ENCODE results near the gene RND1.
"Not testable (repeated sequence)": the region's sequence is repeated elsewhere in the genome, so short reads cannot be mapped to it uniquely, and the experiment has no call there.

Gene RND1

GRCh38 chr12:48856379-48856778 is 9.3 kb downstream of the RND1 start:
- TF ChIP-seq MAX (IDR thresholded peaks at IDR 0.05; ENCODE audit: low read depth, low read length) (no peak), MYC (IDR thresholded peaks at IDR 0.05; ENCODE audit: low read depth, low read length) (no peak), POLR2A (IDR thresholded peaks at IDR 0.05; ENCODE audit: extremely low read depth, insufficient read length) (no peak)
- DNase-seq (ENCODE audit: low read depth): no peak
- no peak overlapping the region for H3K4me3 ChIP-seq (ENCODE audit: low read depth, low read length)

- not testable (repeated sequence) for DNase-seq (ENCODE audit: low read depth); H3K4me3 ChIP-seq (ENCODE audit: low read depth, low read length)
Observed at GRCh38 chr12:48854932-48855331, 10.7 kb downstream of the RND1 start.

GRCh38 chr12:48854488-48854887 is 11.2 kb downstream of the RND1 start:
- no peak for DNase-seq (ENCODE audit: low read depth)
- TF ChIP-seq CTCF (IDR thresholded peaks at IDR 0.05; ENCODE audit: low read depth, low read length) (no peak), MYC (IDR thresholded peaks at IDR 0.05; ENCODE audit: low read depth, low read length) (no peak), MAX (IDR thresholded peaks at IDR 0.05; ENCODE audit: low read depth, low read length) (no peak), POLR2A (IDR thresholded peaks at IDR 0.05; ENCODE audit: extremely low read depth, insufficient read length) (no peak)
- no peak overlapping the region for H3K4me3 ChIP-seq (ENCODE audit: low read depth, low read length)

- TF ChIP-seq MAX (IDR thresholded peaks at IDR 0.05; ENCODE audit: low read depth, low read length) (0 out of 2 replicates have a peak, but pooled peaks have one; percentile 11), CTCF (IDR thresholded peaks at IDR 0.05; ENCODE audit: low read depth, low read length) (peak; percentile 73), MYC (IDR thresholded peaks at IDR 0.05; ENCODE audit: low read depth, low read length) (no peak), POLR2A (IDR thresholded peaks at IDR 0.05; ENCODE audit: extremely low read depth, insufficient read length) (no peak)
- DNase-seq (ENCODE audit: low read depth): peak; percentile 93
- peak overlapping the region; percentile 76 for H3K4me3 ChIP-seq (ENCODE audit: low read depth, low read length)
Observed at GRCh38 chr12:48852734-48853688, 12.7 kb downstream of the RND1 start.

- TF ChIP-seq MAX (IDR thresholded peaks at IDR 0.05; ENCODE audit: low read depth, low read length) (no peak), MYC (IDR thresholded peaks at IDR 0.05; ENCODE audit: low read depth, low read length) (peak; percentile 27; the same call in 1 of the 2 replicates), POLR2A (IDR thresholded peaks at IDR 0.05; ENCODE audit: extremely low read depth, insufficient read length) (peak; percentile 50), CTCF (IDR thresholded peaks at IDR 0.05; ENCODE audit: low read depth, low read length) (no peak)
- peak within 1 kb of the TSS; percentile 76 for H3K4me3 ChIP-seq (ENCODE audit: low read depth, low read length)
- peak; percentile 99 for DNase-seq (ENCODE audit: low read depth)
Observed at GRCh38 chr12:48851883-48852733, 13.6 kb downstream of the RND1 start, which contains the start of gene DDX23. Gene DDX23, minus strand, starts transcription at chr12:48852163. Its CDS starts 6,381 bp downstream, at chr12:48845782.

- not testable (repeated sequence) for DNase-seq (ENCODE audit: low read depth); H3K4me3 ChIP-seq (ENCODE audit: low read depth, low read length)
Observed at GRCh38 chr12:48842021-48842420, 23.6 kb downstream of the RND1 start.

- no peak for DNase-seq (ENCODE audit: low read depth)
- H3K4me3 ChIP-seq (ENCODE audit: low read depth, low read length): no peak overlapping the region
- no peak for TF ChIP-seq CTCF (IDR thresholded peaks at IDR 0.05; ENCODE audit: low read depth, low read length)
- no peak for TF ChIP-seq MYC (IDR thresholded peaks at IDR 0.05; ENCODE audit: low read depth, low read length)
- TF ChIP-seq MAX (IDR thresholded peaks at IDR 0.05; ENCODE audit: low read depth, low read length): no peak
- TF ChIP-seq POLR2A (IDR thresholded peaks at IDR 0.05; ENCODE audit: extremely low read depth, insufficient read length): no peak
Observed at GRCh38 chr12:48838048-48838447, 27.6 kb downstream of the RND1 start.

All from NB4 (cell line).